ENCODE measurements around the gene TRIM74. TPM values are rescaled to one million over a fixed set of nuclear protein-coding genes. Genes with fewer than 3 reads are reported as not detected.
"Not testable (repeated sequence)": the region's sequence is repeated elsewhere in the genome, so short reads cannot be mapped to it uniquely, and the experiment has no call there.

The TRIM74 gene
- total RNA-seq, 1 experiment from 2014 or later: not detected

DNA sequence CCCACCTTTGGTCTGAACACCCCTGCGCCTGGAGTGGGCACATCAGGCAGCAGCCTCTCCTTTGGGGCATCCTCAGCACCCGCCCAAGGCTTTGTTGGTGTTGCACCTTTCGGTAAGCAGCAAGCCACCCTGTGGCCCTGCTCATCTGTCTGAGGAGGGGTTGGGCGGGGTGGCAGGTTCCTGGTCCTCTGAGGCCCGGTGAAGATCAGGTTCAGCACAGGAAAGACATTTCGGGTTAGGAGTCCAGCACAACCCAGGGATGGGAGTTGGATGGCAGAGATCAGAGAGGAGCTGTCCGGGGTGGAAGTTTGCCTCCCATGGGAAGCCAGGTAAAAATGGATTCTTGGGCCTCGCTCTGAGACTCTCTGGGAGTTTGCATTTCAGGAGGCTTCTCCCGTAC lies 23.7 kb downstream of the TRIM74 start:
- H3K36me3 ChIP-seq; H3K9me3 ChIP-seq (replicated peaks); H3K4me1 ChIP-seq (replicated peaks); H3K4me3 ChIP-seq; H3K27me3 ChIP-seq (replicated peaks); H3K27ac ChIP-seq: not testable (repeated sequence)
- peak in 1 of 2 experiments; percentile 34 for DNase-seq (ENCODE audit: low read depth in 1 of 2, low spot score in 2 of 2)

DNA sequence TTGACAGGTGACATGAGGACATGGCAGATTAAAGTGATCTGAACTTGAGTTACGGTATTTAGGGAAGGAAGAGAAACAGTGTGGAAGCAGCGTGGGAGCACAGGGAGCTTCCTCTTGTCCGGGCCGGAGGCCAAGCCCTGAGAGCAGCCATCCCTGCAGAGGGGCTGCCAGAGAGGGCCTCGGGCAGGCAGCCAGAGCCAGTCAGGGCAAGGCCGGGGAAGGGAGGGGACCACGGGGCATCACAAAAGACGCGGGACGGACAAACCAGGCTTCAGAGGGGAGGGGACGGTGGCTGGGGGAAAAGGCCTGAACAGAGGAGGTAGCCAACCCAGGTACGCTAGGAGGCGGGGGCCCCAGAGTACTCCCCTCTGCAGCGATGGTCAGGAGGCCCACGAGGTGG lies 24.3 kb downstream of the TRIM74 start:
- not testable (repeated sequence) for H3K4me1 ChIP-seq (replicated peaks); H3K4me3 ChIP-seq; H3K9me3 ChIP-seq (replicated peaks); H3K27ac ChIP-seq; H3K36me3 ChIP-seq; H3K27me3 ChIP-seq (replicated peaks)
- DNase-seq (ENCODE audit: low read depth in 1 of 2, low spot score in 2 of 2): peak in 1 of 2 experiments; percentile 28

DNA sequence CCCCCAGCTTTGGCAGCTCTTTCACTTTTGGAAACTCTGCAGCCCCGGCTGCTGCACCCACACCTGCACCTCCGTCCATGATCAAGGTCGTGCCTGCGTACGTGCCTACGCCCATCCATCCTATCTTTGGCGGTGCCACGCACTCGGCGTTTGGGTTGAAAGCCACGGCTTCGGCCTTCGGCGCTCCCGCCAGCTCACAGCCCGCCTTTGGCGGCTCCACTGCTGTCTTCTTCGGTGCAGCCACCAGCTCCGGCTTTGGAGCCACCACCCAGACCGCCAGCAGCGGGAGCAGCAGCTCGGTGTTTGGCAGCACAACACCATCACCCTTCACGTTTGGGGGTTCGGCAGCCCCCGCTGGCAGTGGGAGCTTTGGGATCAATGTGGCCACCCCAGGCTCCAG lies 26.3 kb downstream of the TRIM74 start:
- not testable (repeated sequence) for H3K27ac ChIP-seq; H3K36me3 ChIP-seq; H3K9me3 ChIP-seq (replicated peaks); H3K27me3 ChIP-seq (replicated peaks); H3K4me3 ChIP-seq; H3K4me1 ChIP-seq (replicated peaks)
- DNase-seq (ENCODE audit: low read depth in 1 of 2, low spot score in 2 of 2): peak in 1 of 2 experiments; percentile 9

DNA sequence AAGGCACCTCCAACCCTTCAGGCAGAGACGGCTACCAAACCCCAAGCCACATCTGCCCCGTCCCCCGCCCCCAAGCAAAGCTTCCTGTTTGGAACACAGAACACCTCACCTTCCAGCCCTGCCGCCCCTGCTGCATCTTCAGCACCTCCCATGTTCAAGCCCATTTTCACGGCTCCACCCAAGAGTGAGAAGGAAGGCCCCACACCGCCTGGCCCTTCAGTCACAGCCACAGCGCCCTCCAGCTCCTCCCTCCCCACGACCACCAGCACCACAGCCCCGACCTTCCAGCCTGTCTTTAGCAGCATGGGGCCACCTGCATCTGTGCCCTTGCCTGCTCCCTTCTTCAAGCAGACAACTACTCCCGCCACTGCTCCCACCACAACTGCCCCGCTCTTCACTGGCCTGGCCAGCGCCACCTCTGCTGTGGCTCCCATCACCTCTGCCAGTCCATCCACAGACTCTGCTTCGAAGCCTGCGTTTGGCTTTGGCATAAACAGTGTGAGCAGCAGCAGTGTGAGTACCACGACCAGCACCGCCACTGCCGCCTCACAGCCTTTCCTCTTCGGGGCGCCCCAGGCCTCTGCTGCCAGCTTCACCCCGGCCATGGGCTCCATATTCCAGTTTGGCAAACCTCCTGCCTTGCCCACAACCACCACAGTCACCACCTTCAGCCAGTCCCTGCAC lies 27.1 kb downstream of the TRIM74 start:
- peak in 1 of 2 experiments; percentile 8 for DNase-seq (ENCODE audit: low read depth in 1 of 2, low spot score in 2 of 2)
- not testable (repeated sequence) for H3K36me3 ChIP-seq; H3K27ac ChIP-seq; H3K4me3 ChIP-seq; H3K9me3 ChIP-seq (replicated peaks); H3K4me1 ChIP-seq (replicated peaks); H3K27me3 ChIP-seq (replicated peaks)

DNA sequence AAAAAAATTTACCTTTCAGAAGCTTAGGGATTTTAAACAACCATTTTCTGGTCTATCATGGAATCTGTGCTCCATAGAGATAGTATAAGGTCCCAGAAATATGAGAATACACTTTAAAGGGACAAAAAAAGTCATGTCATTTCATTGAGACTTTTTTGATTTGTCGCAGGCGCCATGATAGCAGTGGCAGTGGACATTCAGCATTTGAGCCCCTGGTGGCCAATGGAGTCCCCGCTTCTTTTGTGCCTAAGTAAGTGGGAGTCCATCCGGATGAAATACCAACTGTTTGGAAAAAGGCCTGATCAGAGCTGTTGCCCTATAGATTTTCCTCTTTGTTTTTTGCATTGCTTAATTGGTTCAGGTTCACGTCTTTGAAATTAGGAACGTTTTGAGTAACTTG lies 41.0 kb downstream of the TRIM74 start:
- H3K4me1 ChIP-seq (replicated peaks); H3K27me3 ChIP-seq (replicated peaks); H3K4me3 ChIP-seq; H3K27ac ChIP-seq; H3K9me3 ChIP-seq (replicated peaks): not testable (repeated sequence)
- DNase-seq (ENCODE audit: low read depth in 1 of 2, low spot score in 2 of 2): peak in 1 of 2 experiments; percentile 12
- peaks cover 63% of the 10 kb centered on the region for H3K36me3 ChIP-seq

DNA sequence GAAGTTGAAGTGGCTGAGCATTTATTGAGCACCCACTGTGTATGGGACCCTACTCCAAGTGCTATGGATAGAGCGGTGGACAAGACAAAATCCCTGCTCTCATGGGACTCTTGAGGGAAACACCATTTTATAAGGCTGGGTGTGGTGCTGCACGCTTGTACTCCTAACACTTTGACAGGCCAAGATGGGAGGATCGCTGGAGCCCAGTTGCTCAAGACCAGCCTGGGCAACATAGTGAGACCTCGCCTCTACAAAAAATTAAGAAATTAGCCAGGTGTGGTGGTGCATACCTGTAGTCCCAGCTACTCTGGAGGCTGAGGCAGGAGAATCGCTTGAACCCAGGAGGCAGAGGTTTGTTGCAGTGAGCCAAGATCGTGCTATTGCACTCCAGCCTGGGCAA lies 41.5 kb downstream of the TRIM74 start:
- not testable (repeated sequence) for H3K9me3 ChIP-seq (replicated peaks); H3K4me1 ChIP-seq (replicated peaks); H3K27me3 ChIP-seq (replicated peaks); H3K27ac ChIP-seq; H3K4me3 ChIP-seq
- H3K36me3 ChIP-seq: peaks cover 63% of the 10 kb centered on the region
- DNase-seq (ENCODE audit: low read depth in 1 of 2, low spot score in 2 of 2): peak in 1 of 2 experiments; percentile 17

DNA sequence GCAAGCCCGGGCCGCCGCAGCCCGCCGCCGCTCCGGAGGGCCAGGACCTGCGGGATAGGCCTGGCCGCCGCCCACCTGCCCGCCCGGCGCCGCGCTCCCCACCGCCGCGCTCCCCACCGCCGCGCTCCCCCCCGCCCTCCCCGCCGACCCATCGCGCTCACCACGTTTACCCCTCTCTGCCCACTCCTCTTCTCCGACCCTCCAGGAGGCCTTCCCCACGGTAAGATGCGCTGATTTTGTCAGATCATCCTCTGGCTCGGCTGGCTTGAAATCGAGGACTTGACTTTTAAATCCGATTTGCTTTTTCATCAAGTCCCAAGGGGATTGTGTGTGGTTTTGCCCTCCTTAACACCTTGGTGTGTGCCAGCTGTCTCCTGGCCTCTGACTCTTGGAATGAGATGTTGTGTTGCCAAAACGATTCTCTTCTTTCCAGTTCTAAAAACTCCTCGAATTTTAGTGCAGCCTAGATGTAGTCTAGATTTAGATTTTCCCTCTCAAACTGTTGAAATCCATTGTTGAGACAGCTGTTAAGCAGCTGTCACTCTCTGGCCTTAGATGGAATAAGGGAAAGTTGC lies 43.6 kb downstream of the TRIM74 start:
- peak in 1 of 2 experiments; percentile 15 for DNase-seq (ENCODE audit: low read depth in 1 of 2, low spot score in 2 of 2)
- no peaks in the 10 kb centered on the region for H3K27me3 ChIP-seq (replicated peaks)
- H3K9me3 ChIP-seq (replicated peaks): no peaks in the 10 kb centered on the region
- H3K36me3 ChIP-seq: peaks cover 53% of the 10 kb centered on the region
- peak overlapping the region; percentile 90 for H3K27ac ChIP-seq
- 0 out of 2 replicates have a peak, but pooled peaks cover 6% of the 10 kb centered on the region for H3K4me1 ChIP-seq (replicated peaks)
- peak overlapping the region; percentile 82 for H3K4me3 ChIP-seq

DNA sequence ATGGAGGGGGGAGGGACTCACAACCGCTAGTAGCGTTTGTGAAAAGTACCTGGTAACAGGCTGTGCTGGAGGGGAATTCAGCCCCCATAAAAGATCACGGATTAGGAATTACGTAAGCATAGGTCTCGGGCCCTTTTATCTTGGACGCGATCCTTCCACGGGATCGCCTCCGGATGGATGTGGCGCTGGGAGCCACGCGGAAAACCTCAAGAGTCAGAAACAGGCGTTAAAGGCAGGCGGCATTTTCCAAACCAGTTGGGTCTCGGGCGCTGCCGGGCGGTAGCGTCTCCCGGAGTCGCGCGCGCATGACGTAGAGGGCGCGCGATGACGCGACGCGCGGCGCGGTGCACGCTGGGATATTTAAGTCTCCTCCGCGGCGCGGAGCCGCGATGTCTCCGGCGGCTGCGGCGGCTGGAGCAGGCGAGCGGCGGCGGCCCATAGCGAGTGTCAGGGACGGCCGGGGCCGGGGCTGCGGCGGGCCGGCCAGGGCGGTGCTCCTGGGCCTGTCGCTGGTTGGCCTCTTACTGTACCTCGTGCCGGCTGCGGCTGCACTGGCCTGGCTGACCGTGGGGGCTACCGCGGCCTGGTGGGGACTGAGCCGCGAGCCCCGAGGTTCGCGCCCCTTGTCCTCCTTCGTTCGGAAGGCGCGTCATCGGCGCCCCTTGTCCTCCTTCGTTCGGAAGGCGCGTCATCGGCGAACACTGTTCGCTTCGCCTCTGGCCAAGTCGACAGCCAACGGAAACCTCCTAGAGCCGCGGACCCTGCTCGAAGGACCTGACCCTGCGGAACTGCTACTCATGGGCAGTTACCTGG lies 44.3 kb downstream of the TRIM74 start, which contains the start of gene POM121:
TSS of gene POM121 (plus strand) at position 363 of the 813 bp plus-strand sequence. CDS start at position 390, 27 bp downstream.
- H3K4me1 ChIP-seq (replicated peaks): 0 out of 2 replicates have a peak, but pooled peaks cover 6% of the 10 kb centered on the region
- H3K4me3 ChIP-seq: peak within 1 kb of the TSS; percentile 82
- DNase-seq (ENCODE audit: low read depth in 1 of 2, low spot score in 2 of 2): peak; percentile 79 to 83
- H3K36me3 ChIP-seq: peaks cover 49% of the 10 kb centered on the region
- no peaks in the 10 kb centered on the region for H3K9me3 ChIP-seq (replicated peaks)
- peak within 1 kb of the TSS; percentile 90 for H3K27ac ChIP-seq
- H3K27me3 ChIP-seq (replicated peaks): no peaks in the 10 kb centered on the region

DNA sequence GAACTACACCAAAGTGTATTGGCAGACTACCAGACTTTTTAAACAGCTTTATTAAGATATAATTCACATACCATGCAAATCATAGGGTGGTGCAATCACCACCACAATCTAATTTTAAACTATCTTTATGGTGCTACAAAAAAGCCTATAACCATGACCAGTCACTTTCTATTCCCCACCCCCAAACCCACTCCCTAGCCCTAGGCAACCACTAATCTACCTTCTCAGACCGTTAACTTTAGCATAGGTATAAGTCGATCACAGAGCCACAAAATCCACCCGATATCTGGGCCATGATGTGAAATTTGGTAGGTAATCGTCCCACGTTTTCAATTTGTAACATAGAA lies 44.9 kb downstream of the TRIM74 start:
- no peak for DNase-seq (ENCODE audit: low read depth in 1 of 2, low spot score in 2 of 2)
- peak overlapping the region; percentile 90 for H3K27ac ChIP-seq
- H3K9me3 ChIP-seq (replicated peaks): no peaks in the 10 kb centered on the region
- H3K36me3 ChIP-seq: peaks cover 46% of the 10 kb centered on the region
- no peaks in the 10 kb centered on the region for H3K27me3 ChIP-seq (replicated peaks)
- peaks cover 11% of the 10 kb centered on the region for H3K4me1 ChIP-seq (replicated peaks)
- peak overlapping the region; percentile 82 for H3K4me3 ChIP-seq

DNA sequence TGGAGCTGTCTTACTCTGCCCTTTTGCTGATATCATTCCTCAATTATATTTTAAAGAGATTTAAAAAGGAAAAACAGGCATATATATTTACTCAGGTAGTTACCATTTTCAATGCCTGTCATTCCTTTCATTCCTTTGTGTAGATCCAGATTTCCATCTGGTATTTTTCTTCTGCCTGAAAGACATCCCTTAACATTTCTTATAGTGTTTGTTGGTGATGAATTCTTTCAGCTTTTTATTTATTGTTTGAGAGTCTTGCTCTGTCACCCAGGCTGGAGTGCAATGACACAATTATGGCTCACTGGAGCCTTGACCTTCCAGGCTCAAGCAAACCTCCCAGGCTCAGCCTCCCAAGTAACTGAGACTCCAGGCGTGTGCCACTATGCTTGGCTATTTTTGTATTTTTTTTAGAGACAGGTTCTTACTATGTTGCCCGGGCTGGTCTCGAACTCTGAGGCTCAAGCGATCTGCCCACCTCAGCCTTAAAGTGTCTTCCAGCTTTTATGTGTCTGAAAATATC lies 50.0 kb downstream of the TRIM74 start:
- peaks cover 23% of the 10 kb centered on the region for H3K36me3 ChIP-seq
- DNase-seq (ENCODE audit: low read depth in 1 of 2, low spot score in 2 of 2): peak; percentile 48 to 51
- H3K27ac ChIP-seq: peak overlapping the region; percentile 51; the same call in 1 of the 2 replicates
- H3K4me3 ChIP-seq: no peak overlapping the region
- no peaks in the 10 kb centered on the region for H3K27me3 ChIP-seq (replicated peaks)
- H3K4me1 ChIP-seq (replicated peaks): peaks cover 16% of the 10 kb centered on the region
- no peaks in the 10 kb centered on the region for H3K9me3 ChIP-seq (replicated peaks)

DNA sequence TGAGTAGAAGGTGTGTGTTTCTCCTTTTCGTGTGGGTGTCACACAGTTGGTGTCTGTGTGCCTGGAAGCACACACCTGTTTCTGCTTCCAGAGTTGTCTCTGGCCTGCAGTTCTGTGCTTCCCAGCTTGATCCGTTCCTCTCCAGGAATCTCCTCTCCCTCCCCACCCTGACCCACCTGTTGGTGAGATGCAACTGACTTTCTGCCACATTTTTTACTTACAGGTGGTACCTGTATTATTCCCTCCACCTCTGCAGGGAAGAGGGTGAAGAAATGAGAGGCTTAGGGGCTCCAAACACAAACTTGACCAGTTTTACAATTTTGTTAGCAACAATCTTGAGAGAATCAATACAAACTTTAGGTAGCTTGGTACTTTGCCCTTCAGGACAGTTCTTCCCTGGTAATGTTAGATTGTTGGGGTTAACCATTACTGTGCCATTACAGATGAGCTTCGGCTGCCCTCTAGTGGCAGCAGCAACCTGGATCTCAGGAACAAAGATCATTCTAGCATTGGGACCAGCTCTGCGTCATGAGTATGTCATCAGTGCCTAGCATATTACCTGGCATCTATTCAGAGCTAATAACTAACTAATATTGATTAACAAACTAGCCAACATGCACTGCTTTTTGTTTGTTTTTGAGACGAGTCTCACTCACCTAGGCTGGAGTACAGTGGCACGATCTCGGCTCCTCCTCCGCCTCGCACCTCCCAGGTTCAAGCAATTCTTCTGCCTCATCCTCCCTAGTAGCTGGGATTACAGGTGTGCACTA lies 54.3 kb downstream of the TRIM74 start:
- H3K4me3 ChIP-seq; H3K27me3 ChIP-seq (replicated peaks); H3K9me3 ChIP-seq (replicated peaks); H3K27ac ChIP-seq: not testable (repeated sequence)
- DNase-seq (ENCODE audit: low read depth in 1 of 2, low spot score in 2 of 2): peak in 1 of 2 experiments; percentile 56
- Histone ChIP-seq H3K4me1 (replicated peaks) (peaks cover 12% of the 10 kb centered on the region), H3K36me3 (peaks cover 23% of the 10 kb centered on the region)

DNA sequence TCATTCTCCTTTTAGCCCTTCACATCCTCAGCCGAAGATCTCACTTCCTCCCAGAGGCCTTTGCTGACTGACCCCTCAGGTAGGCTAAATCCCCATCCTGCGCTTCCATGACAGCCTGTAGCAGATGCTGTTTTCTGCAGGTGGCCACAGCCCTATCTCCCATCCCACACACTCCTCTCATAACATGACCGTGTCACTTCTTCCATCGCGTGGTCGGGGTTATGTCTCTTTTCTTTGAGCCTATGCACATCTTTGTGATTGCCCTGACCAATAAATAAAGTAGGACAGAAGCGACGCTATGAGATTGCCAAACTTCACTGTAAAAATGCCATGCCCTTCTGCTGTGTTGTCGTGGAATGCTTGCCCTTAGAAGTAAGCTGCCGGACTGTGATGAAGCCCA lies 55.5 kb downstream of the TRIM74 start:
- H3K4me1 ChIP-seq (replicated peaks); DNase-seq (ENCODE audit: low read depth in 1 of 2, low spot score in 2 of 2); H3K4me3 ChIP-seq; H3K9me3 ChIP-seq (replicated peaks); H3K27ac ChIP-seq; H3K27me3 ChIP-seq (replicated peaks): not testable (repeated sequence)
- peaks cover 25% of the 10 kb centered on the region for H3K36me3 ChIP-seq

DNA sequence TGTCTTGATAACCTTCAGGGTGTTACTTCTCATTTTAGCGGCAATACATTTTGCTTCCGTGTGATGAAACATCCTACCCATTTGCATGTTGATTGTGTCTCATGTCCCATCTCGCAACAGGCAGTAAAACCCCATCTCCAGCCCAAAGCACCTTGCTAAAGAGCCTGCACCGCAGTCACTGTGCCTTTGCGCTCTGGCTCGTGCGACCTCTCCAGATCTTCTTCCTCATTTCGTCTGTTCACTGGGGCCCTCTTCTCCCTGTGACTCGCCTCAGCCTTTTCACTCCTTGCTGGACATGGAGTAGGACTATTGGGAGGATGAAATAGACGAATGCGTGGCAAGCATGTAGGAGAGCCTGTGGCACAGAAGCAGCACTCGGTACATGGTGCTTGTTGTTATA lies 57.9 kb downstream of the TRIM74 start:
- DNase-seq (ENCODE audit: low read depth in 1 of 2, low spot score in 2 of 2); H3K9me3 ChIP-seq (replicated peaks); H3K4me3 ChIP-seq; H3K27ac ChIP-seq; H3K4me1 ChIP-seq (replicated peaks); H3K27me3 ChIP-seq (replicated peaks): not testable (repeated sequence)
- H3K36me3 ChIP-seq: peaks cover 21% of the 10 kb centered on the region

Data from SJSA1 (cell line).